ENCODE results near the gene C2orf68.
A peak's percentile ranks its signal among the peaks of the same experiment; 100 is the strongest.
"Not testable (repeated sequence)": the region's sequence is repeated elsewhere in the genome, so short reads cannot be mapped to it uniquely, and the experiment has no call there.

C2orf68 gene

GRCh38 chr2:85583667-85584353 is 28.1 kb downstream of the C2orf68 start:
- DNase-seq (ENCODE audit: low read depth in 1 of 2, low spot score in 1 of 2) = no peak

GRCh38 chr2:85582492-85582891 is 29.4 kb downstream of the C2orf68 start:
- DNase-seq (ENCODE audit: low read depth in 1 of 2, low spot score in 1 of 2) = no peak

- DNase-seq (ENCODE audit: low read depth in 1 of 2, low spot score in 1 of 2) = no peak
Observed at GRCh38 chr2:85580206-85580605, 31.7 kb downstream of the C2orf68 start.

- no peak for DNase-seq (ENCODE audit: low read depth in 1 of 2, low spot score in 1 of 2)
Observed at GRCh38 chr2:85579266-85579935, 32.5 kb downstream of the C2orf68 start.

GRCh38 chr2:85578243-85579180 is 33.4 kb downstream of the C2orf68 start:
- DNase-seq (ENCODE audit: low read depth in 1 of 2, low spot score in 1 of 2) = no peak

GRCh38 chr2:85577386-85578242 is 34.3 kb downstream of the C2orf68 start, which contains the start of gene VAMP8:
Gene VAMP8 (plus strand): TSS chr2:85577586. CDS start chr2:85577647, 61 bp downstream.
- DNase-seq (ENCODE audit: low read depth in 1 of 2, low spot score in 1 of 2) = peak; percentile 23 to 46

GRCh38 chr2:85577063-85577385 is 34.8 kb downstream of the C2orf68 start:
- DNase-seq (ENCODE audit: low read depth in 1 of 2, low spot score in 1 of 2) = no peak

- DNase-seq (ENCODE audit: low read depth in 1 of 2, low spot score in 1 of 2) = no peak
Observed at GRCh38 chr2:85575739-85576138, 36.1 kb downstream of the C2orf68 start.

- DNase-seq (ENCODE audit: low read depth in 1 of 2, low spot score in 1 of 2) = no peak
Observed at GRCh38 chr2:85566265-85566664, 45.6 kb downstream of the C2orf68 start.

- no peak for DNase-seq (ENCODE audit: low read depth in 1 of 2, low spot score in 1 of 2)
Observed at GRCh38 chr2:85564144-85564563, 47.7 kb downstream of the C2orf68 start.

GRCh38 chr2:85561280-85562212 is 50.3 kb downstream of the C2orf68 start, which contains the start of gene GGCX:
Gene GGCX (minus strand): TSS chr2:85561493. CDS start chr2:85561428, 65 bp downstream.
- peak; percentile 85 to 93 for DNase-seq (ENCODE audit: low read depth in 1 of 2, low spot score in 1 of 2)

GRCh38 chr2:85560812-85561279 is 51.0 kb downstream of the C2orf68 start:
- no peak for DNase-seq (ENCODE audit: low read depth in 1 of 2, low spot score in 1 of 2)

GRCh38 chr2:85560403-85560726 is 51.5 kb downstream of the C2orf68 start:
- DNase-seq (ENCODE audit: low read depth in 1 of 2, low spot score in 1 of 2) = not testable (repeated sequence)

- no peak for DNase-seq (ENCODE audit: low read depth in 1 of 2, low spot score in 1 of 2)
Observed at GRCh38 chr2:85558160-85558559, 53.7 kb downstream of the C2orf68 start.

- DNase-seq (ENCODE audit: low read depth in 1 of 2, low spot score in 1 of 2) = no peak
Observed at GRCh38 chr2:85557130-85557529, 54.7 kb downstream of the C2orf68 start.

Data from stimulated activated CD4-positive, alpha-beta T cell treated with anti-CD3 and anti-CD28 coated beads, Interleukin-15, amount 100 ng/mL, for 1 hour (primary cell).